HG03064 (cell line): ENCODE measurements around the gene LOXL3.

ENCODE experiments used
- ATAC-seq: cut with Tn5 transposase; IDR thresholded peaks from one replicate; pipeline ENCODE4 v1.9.1; 2021; ENCODE audit warnings: low read depth; ENCODE audit not compliant: unreplicated experiment

The LOXL3 gene, protein sequence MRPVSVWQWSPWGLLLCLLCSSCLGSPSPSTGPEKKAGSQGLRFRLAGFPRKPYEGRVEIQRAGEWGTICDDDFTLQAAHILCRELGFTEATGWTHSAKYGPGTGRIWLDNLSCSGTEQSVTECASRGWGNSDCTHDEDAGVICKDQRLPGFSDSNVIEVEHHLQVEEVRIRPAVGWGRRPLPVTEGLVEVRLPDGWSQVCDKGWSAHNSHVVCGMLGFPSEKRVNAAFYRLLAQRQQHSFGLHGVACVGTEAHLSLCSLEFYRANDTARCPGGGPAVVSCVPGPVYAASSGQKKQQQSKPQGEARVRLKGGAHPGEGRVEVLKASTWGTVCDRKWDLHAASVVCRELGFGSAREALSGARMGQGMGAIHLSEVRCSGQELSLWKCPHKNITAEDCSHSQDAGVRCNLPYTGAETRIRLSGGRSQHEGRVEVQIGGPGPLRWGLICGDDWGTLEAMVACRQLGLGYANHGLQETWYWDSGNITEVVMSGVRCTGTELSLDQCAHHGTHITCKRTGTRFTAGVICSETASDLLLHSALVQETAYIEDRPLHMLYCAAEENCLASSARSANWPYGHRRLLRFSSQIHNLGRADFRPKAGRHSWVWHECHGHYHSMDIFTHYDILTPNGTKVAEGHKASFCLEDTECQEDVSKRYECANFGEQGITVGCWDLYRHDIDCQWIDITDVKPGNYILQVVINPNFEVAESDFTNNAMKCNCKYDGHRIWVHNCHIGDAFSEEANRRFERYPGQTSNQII

DNA sequence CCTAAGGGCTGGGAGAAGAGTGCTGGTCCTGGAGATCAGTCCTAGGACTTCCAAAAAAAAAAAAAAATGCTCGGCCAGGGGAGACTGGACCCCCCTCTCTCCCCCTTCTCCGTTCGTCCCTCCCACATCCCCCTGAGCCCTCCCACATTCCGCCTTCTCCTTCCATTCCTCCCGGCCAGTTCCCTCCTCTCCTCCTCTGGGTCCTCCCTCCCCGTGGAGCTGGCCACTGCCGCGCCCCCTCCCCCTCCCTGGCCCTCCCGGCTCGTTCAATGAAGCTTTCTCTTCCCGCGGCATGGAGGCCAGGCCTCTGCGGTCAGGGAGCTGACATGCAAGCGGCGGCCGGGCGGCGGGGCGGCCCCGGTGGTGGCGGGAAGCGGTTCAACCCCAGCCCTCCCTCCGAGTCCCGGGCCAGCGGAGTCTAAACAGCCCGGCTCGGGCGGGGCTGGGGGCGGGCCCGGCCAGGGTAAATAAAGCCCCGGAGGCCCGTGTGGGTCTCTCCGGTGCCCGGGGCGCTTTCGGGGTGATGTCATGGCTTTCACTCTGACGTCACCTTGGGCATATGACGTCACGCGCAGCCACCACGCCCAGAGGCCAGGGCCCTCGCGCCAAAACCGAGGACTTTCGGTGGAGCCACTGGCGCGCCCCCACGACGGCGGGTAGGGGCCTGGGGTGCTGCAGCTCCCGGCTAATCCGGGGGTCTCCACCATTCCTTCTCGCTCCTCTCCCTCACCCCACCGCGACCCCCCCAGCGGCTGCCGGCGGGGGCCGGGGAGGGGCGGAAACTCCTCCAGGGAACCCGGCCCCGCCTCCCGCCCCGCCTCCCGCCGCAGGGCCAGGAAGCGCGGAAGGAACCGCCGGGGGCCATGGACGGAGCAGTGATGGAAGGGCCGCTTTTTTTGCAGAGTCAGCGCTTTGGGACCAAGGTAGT, at the start of gene LOXL3, which contains the start of gene DOK1:
TSS of gene LOXL3 (minus strand) at position 51 of the 928 bp plus-strand sequence. CDS start 1,308 bp downstream, outside the sequence.
TSS of gene DOK1 (plus strand) at position 829 of the 928 bp plus-strand sequence. CDS start at position 864, 35 bp downstream.
- peak; percentile 55 for ATAC-seq

DNA sequence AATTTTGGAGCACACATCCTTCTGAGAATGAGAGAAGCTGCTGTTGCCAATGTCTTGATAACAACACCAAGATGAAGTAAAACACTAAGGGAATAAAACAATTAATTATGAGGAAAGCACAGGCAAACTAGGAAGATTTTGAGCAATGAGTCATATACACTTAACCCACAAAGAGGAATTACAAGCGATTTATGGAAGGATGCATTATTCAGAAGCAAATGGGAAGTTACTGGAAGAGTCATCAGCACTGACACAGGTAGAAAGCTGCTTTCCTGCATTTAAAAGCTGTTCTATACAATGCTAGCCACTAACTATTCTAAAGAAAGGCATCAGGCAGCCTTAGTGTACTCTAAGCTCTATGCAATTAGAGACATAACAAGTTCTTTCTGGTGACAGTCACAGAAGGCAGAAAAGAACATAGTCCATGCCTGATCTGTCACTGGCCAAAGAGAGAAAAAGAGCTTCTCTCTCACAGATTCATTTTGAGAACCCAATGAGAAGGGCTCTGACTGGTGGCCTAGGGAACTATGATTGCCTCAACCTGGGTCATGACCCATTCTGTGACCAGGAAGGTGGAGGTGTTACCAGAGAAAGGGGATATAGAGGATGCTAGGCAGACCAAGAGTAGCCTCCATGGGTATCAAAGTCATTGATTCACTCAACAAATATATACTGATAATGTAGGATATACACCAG, 49.0 kb upstream of the LOXL3 start:
- no peak for ATAC-seq

DNA sequence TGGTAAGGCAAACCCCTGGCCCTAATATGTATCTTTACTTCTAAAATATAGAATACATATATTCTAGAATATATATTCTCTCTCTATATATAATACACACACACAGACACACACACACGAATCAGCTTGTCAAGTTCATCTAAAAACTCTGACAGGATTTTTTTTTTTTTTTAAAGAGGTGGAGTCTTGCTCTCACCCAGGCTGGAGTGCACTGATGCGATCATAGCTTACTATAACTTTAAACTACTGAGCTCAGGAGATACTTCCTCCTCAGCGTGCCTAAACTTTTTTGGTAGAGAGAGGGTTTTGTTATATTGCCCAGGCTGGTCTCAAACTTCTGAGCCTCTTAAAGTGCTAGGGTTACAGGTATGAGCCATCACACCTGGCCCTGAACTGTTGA, 45.9 kb upstream of the LOXL3 start:
- ATAC-seq, result no peak

DNA sequence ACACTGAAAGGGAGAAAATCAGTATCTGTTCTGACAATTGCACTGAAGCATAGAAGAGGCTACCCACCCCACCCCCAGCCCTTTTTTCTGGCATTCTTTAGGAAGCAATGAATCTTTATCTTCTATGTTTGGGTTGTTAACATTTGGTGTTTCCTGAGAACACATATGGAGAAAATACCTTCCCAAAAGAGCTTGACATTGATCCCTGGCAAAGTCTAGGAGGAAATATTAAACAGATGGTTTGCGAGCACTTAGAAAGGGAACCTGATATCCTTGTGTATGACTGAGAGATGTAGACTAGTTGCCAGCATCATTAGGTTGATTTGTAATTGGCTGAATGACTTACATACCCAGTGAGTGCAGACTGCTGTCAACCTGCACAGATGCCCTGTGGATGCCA, 43.7 kb upstream of the LOXL3 start:
- no peak for ATAC-seq

DNA sequence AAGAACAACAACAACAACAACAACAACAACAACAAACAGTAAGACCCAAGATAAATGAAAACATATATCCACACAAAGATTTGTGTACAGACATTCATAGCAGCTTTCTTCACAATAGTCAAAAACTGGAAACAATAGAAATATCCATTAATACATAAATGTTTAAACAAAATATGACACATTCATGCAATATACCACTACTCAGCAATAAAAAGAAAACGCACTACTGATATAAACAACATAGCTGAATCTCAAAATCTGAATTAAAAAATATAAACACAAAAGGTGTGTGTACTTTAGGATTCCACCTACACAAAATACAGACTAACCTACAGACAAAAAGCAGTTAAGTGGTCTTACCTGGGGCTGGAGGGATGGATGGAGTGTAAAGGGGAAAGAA, 42.8 kb upstream of the LOXL3 start:
- ATAC-seq, result no peak

DNA sequence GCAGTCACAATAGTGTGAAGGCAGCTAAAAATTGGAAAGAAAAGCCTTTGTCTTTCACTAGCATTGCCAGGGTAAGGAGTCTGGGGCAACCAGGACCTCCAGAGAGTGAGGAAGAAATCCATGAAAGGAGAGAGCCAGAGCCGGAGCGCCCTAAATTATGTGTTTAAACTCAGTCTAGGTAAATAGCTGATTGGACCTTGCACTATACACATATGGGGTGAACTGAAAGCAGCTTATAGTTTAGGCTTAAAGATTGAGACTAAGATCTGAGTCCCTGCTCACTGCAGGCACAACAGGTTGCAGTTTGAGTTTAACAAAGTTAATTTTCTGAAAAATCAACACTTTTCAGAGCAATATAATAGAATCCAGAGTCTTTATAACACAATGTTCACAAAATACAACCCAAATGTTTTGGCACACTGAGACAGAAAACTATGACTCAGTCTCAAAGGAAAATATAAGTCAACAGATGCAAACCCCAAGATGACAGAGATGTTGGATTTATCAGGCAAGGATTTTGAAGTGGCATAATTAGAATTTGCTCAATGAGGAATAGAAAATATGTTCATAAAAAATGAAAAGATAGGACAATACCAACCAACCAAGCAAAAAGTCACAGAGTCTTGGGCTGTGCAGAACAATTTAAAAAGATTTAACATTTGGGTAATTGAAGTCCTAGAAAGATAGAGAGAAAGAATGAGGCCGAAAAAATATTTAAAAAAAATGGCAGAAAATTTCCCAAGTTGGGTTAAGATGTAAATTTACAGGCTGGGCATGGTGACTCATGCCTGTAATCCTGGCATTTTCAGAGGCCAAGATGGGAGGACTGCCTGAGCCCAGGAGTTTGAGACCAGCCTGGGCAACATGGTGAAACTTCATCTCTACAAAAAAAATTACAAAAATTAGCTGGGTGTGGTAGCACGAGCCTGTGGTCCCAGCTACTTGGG, 40.4 kb upstream of the LOXL3 start:
- ATAC-seq, result no peak

DNA sequence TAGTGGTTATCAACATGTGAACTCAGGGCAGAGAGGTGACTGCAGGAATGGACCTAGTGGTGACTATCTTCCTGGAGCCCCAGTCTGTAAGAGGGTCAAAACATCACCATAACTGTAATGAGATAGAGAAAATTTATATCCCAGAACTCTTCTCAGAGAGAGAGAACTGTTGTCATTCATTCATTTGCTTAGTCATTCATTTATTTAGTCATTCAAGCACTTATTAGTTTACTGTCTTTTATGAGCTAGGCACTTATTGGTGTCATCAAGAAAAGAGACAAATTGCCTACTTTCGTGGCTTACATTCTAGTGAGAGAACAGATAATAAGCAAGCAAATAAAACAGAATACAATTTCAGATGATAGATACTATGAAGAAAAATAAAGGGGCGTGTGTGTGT, 34.9 kb upstream of the LOXL3 start:
- ATAC-seq, result no peak

DNA sequence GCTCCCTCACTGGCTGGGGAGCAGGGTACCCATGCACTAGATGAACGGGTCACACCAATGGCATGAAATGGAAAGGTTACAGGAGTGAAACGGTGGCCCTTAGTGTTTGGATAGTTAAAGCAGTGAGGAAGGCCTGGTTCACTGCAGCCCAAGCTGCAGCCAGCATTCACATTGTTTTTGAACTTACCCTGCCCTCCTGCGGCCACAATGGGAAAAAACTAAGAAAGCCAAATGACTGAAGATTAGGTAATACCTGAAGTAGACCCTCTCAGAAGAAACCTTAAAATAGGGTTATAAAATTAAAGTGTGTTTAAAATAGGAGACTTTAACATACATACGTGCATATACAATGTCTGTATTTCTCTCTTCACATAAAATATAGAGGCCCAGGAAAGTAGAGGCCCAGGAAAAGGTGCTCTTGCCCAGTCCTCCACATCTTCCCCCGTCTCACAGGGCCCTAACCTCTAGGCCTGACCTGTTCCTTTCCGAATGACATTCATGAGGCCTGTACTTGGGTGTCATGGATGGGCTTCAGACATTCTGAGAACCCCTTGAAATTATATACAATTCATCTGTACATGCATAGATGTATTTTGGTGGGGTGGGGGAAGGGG, 34.0 kb upstream of the LOXL3 start:
- peak; percentile 47 for ATAC-seq

DNA sequence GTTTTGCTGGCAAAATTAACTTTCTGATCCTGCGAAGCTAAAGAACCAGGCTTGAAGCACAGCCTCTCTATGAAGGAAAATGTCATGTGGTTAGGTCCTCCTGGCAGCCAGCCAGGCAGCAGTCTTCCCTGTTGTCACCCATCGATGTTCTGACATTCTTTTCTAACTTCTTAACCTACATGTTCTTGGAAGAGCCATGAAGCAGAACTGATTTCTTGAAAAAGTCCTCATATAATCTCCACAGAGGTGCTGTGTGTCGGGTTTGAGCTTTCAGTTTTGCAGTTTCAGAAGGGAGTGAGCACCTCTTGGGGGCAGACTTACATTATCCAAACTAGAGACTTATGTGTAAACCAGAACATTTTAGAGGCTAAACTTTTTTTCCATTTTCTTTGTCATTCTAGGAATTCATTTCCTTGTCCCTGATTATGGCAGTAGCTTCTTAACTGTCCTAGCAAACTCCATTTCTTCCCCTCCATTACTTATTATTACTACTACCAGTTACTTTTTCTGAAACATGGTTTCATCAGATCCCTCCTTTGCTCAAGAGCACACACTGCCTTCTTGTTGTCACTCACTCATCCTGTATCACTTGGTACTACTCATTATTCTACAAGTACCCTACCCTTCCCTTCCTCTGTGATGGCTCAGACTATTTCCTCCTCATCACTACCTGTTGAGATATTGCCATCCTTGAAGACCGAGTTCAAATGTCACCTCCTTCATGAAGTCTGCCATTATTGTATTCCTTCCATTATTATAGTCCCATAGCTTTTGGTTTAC, 31.9 kb upstream of the LOXL3 start:
- ATAC-seq, result no peak

DNA sequence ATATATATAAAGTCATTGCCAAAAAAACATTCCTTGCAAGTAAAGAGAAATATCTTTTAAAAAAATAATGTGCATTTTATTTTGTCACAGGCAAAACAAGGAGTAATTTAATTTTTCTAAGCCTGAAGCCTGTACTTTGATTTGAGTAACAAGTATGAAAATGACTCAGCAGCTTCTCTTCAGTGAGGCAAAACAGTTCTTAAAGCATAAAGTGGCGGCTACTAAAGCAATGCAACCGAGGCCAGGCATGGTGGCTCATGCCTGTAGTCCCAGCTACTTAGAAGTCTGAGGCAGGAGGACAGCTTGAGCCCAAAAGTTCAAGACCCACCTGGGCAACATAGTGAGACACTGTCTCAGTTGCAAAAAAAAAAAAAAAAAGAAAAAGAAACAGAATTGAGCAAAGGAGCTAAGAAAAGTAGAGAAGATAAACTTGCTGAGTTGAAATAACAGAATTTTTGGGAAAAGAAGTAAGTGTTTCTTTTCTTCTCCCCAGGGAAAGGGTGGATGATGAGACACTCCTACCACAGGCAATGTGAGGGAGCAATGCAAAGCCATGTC, 30.4 kb upstream of the LOXL3 start:
- ATAC-seq, result no peak

DNA sequence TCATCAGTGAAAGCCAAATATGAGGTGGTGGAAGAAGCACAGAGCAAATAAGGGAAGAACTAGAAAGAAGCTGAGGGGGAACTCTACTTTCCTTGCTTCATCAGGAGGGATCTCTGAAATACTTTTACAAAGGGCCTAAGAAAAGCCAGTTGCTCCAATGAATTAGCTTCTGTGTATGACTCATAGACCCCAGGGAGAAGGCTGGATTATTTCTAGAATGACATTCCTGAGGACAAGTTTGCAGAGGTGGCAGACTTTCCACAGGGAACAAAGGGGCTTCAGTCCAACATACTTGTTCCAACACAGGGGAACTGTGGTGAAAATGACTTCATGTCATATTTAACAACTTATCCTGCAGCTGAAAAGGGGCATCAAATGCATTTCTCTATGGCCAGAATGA, 29.8 kb upstream of the LOXL3 start:
- ATAC-seq, result no peak

DNA sequence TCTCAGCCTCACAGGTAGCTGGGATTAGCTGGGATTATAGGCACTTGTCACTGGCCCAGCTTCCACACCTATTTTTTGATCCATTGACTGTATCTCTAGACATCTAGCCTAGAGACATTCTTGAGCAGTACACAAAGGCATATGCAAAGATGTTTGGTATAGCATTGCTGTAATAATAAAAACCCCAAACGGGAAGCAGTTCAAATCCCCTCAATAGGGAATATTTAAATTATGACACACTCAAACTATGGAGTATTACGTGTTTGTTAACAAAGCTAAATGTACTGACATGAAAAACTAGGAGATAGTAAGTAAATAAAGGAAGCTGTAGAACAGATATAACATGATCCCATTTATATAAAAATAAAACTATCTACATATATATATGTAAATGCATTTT, 28.4 kb upstream of the LOXL3 start:
- no peak for ATAC-seq

DNA sequence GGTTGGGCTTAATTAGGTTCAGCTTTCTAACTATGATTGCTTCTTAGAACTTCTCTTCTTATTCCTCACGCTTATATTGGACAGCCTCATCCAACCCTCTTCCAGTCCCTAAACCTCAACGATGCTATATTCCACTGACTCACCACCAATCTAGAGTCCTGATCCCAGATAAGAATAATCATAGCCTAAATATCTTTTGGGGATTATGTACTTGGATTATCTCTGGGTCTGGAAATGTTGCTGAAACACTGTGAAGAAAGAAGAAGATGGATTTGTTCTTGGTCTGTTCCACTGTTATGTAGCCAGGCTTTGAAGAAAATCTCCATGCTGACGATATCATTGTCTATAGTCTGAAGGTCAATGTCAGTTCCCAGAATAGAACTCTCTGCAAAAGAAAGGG, 27.7 kb upstream of the LOXL3 start:
- ATAC-seq, result no peak

DNA sequence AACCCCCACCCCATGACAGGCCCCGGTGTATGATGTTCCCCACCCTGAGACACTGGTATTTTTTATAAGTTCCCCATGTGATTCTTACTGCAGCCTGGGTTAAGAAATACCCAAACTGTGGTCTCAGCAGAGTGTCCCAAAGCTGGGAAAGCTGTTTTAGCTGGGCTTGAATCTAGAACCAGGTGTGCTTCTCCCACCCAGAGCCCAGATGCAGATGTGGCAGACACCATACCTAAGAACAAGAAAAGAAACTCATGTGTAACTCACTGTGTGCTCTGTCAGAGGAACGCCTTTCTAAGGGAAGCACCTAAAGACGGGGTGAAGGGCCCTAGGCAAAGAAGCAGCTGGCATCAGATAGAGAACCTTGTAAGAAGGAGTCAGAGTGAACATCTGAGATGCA, 24.7 kb upstream of the LOXL3 start:
- no peak for ATAC-seq

DNA sequence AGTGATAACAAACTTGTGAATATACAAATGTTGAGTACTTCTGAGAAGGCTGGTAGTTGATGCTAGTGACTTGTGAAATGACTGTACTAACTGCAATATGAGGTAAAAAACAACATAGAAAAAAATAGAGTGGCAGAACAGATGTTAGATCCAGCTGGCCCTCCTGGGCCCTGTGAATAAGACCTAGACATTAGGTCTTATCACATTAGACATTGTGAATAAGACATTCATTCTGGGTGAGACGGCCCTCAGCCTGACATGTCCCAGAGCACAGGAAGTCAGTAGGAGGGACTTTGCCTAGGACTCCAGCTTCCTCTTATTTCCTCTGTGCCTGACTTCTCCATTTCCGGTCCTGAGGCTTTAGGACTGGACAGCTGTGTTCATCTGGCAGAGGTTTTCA, 23.7 kb upstream of the LOXL3 start:
- no peak for ATAC-seq

DNA sequence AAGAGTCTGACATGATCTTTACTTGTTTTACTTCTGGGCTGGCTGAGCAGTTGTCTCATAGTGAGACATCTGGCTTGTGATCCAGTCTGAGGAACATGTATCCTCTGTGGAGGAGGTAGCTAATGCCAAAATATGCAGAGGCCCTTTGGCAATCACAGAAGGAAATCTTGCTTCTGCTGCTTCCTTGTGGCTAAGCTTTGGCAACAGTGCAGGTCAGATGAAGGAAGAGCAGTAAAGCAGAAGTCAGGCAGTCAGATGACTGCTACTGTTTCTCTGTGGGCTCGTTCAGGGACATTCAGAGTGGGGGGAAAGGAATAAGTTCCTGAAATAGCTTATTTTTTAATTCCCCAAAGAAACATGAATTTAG, 23.1 kb upstream of the LOXL3 start:
- no peak for ATAC-seq

DNA sequence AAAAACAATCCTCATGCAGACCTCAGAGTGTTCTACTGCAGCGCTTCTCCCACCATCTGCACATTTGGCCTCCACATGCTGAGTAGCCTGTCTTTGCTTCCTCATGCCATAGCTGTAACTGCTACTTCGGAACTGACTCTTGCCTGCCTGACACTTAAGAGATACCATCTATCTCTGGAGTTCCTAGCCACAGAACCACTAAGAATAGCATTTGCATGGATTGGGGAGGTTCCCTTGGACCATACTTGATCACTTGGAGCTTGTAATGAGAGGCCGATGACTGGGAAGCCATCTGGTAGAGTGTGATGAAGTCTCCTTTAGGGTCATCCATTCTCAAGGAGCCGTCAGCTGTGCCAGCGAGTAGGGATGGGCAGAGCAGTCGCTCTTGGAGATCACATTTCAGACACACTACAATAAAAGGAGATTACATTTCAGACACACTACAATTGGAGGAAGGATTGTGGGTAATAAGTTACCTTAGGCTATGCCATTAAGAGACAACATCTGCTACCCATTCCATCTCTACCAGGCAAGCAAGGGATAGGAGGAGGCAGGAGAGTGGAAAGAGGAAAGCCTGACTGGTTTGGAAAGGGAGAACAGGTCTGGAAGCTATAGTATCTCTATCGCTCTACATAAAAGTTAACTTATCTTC, 22.6 kb upstream of the LOXL3 start:
- ATAC-seq, result no peak
